ENCODE measurements around the gene GOLGA1.

The GOLGA1 gene

DNA sequence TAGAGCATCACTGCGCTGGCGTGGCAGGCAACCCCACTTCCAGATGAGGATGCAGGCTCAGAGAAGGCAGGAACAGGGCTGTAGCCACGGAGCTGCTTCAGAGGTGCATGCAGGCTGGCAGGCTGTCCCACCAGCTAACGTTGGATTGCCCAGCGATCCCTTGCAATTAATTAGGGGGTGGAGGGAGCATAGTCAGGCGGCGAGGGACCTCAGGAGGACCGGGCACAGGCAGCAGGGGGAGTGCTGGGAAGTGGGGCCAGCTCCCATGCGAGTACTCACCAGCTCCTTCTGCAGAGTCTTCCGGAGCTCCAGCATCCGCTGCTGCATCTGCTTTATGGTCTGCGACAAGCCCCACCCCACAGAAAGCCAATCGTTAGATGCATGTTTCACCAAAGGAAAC is 58.7 kb downstream of the GOLGA1 start:
- no peak for DNase-seq (ENCODE audit: low spot score)

DNA sequence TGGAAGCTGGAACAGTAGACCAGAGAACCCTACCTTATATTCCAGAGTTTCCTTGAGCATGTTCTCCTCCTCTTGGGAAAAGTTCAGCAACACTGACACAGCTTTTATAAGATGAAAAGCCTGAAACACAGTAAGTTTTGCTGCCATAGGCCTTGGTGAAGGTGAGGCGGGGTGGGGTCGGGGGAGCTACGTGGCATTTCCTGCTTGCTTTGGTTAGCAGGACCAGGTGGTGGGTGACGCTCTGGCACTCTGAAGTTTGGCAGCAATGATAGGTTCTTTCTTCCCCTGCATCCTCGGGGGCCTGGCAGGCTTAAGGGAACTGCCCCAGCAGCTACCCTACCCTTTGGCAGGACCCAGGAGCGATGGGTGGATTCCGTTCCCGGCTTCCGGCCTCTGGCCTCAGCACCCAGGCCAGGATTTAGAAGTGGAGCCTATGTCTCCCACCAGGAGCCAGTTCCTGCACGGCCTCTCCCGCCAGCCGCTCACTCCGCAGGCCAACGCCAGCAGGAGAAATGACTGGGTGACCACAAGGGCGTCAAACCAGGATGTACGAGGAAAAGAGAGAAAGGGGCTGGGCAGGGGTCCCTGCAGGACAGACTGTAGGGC is 59.6 kb downstream of the GOLGA1 start:
- DNase-seq (ENCODE audit: low spot score), result no peak

DNA sequence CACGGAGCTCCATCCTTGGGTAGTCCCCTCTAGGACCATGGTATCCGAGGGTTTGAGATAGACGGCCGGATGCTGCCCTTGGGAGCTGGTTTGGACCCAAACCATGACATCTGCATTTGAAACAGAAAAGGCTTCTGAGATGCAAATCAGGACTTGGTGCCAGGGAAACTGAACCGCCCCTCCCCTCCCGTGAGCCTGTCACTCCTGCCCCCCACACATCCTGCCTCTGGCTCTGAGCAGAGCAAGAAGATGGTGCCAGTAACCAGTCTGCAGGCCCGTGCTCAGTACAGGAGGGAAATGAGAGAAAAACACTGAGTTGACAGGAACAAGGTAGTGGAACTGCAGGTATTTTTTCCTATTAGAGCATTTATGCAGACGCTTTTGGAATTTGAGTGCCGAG is 60.4 kb downstream of the GOLGA1 start:
- no peak for DNase-seq (ENCODE audit: low spot score)

DNA sequence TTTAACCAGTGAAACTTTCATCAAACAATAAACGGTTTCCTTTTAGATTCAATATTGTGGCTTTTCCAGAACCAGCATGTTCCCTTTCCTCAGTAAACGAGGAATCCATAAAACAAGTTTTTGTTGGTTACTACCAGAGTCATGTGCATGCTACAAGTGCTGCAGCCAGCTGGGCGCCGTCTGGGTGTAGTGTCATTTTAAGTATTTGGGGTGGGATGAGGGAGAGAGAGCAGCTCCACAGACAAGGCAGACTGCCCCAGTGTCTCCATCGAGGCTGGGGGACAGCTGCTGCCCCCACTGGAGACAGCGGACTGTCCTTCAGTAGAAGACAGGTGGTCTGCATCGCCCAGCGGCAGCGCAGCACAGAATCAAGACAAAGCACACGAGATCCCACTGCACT is 61.7 kb downstream of the GOLGA1 start:
- no peak for DNase-seq (ENCODE audit: low spot score)

DNA sequence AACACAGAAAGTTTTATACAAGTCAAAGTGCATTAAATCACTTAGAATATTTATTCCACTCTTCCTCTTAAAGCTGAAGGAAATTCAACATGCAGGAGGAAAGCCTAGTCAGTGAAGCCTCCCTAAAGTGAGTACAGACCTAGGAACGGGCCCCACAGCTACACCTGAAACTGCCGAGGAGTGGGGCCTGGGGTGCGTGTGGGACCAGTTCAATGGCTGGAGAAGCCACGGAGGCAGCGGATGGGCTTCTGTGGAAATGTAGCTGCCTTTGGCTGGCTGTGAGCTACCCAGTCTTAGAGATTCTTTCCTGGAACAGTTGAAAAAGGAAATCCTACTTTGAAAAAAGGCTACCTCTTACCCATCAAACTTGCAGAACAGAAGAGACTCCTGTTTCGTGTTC is 62.4 kb downstream of the GOLGA1 start:
- DNase-seq (ENCODE audit: low spot score), result no peak

DNA sequence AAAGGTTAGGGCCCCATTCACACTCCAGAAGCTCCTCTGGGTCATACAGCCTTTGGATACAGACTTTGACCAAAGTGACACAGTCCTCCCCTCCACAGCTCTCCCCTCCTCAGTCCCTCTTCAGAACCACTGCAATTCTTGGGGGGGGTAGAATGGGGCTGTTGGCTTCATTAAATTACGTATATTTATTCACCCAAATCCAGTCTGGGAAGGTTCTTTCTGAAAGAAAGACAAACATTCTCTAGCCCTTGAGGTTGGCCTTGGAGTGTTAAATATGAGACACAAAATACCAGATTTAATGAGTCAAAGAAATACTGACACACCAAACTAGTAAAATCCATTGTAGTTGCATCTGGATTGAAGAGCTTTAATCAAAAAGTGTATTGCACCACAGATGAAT is 62.9 kb downstream of the GOLGA1 start:
- DNase-seq (ENCODE audit: low spot score), result no peak

DNA sequence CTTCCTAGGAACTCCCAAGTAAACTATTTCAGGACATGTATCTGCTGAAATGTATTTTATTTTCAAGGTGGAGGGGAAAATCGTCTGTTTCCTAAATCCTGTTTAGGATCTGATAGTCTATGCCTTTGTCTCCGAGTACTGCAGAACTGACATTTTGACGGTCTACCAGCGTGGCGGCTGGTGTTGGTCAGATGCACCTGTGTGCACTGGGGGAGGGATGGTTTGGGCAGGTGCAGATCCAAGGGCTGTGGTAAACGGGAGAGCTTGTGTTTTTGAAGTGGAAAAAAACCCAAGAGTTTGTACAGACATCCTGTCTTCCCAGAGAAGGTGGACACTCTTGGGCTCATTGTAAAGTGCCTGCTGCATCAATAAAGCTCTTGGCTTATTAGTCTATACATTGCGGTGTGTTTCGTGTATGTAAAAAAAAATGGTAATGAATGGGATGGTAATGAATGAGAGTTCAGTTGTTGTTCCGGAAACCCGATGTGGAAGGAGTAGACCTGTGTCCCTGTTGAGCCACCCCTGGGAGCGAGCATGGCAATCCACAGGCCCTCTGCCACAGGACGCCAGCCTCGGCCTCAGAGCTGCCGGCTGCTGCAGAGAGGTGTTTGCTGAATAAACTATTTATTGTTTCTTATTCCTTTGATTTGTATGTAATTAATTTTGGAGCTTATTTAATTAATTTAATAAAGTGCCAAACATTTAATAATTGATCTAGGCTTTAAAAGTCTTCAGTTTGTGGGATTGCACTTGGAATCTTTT is 63.7 kb downstream of the GOLGA1 start:
- DNase-seq (ENCODE audit: low spot score), result no peak

DNA sequence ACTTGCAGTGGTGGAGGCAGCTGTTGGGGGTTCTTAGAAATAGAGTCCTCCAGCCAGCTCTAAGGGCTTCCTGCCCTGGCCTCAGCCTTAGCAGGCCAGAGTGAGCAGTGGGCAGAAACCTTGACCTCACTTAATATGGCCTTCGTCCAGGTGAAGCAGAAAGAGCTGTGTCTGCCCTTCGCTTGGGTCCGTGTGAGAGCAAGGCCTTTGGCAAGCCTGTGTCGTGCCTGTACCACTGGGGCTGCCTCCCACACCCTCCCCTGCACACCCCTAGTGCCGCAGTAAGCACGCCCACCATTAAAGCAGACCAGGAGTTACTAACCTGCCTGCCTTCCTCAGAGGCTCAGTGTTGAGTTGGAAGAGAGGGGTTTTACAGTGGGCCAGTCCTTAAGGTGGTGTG is 65.4 kb downstream of the GOLGA1 start:
- DNase-seq (ENCODE audit: low spot score), result no peak

DNA sequence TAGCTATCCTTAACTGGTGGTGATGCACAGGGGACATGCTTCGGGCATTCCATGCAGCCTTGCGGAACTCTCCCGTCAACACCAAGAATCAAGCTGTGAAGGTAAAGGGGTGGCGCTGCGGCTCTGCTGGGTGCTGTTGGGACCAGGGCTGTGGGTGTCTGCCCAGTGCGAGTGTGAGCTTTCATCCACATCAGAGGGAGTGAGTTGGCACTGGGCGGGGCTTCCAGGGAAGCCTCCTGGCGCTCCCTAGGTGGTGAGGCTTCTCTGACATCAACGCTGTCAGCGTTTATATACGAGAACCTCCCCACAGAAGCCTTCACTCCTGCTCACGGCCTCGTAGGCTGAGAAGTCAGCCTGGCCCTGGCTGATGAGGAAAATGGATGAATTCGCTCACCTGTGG is 67.2 kb downstream of the GOLGA1 start:
- no peak for DNase-seq (ENCODE audit: low spot score)

DNA sequence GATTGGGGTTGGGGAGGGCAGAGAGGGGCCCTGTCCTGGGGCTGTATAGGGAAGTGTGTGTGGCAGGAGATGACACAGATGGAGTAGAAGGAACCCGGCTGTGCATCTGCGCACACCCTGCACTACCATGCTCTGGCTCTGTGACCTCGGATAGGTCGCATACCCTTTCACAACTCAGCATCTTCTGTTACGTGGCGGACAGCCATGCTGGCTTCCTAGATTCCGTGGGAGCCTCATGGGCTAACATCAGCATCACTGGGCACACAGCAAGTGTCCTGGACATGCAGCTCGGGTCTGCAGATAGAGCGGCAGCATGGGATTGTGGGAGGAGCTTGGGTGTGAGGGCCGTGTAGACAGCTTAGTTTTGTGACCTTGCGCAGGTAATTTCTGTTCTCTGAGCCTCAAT is 69.7 kb downstream of the GOLGA1 start:
- DNase-seq (ENCODE audit: low spot score), result no peak

DNA sequence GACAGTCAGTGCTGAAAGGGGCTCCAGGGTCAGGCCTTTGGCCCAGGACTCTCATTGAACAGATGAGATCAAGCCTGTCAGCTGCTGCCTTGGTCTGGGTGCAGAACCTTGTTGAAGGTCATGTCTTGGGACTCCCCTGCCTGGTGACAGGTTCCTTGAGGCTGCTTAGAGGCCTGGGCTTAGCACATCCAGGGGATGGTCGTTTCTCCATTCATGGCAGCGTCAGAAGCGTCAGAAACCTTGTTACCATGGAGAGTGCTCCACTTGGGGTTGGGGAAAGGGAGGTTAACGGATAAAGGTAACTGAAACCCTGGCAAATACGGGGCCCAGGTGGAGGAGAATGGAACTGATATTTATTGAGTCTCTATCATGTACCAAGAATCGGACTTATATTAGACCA is 70.2 kb downstream of the GOLGA1 start:
- DNase-seq (ENCODE audit: low spot score), result no peak

DNA sequence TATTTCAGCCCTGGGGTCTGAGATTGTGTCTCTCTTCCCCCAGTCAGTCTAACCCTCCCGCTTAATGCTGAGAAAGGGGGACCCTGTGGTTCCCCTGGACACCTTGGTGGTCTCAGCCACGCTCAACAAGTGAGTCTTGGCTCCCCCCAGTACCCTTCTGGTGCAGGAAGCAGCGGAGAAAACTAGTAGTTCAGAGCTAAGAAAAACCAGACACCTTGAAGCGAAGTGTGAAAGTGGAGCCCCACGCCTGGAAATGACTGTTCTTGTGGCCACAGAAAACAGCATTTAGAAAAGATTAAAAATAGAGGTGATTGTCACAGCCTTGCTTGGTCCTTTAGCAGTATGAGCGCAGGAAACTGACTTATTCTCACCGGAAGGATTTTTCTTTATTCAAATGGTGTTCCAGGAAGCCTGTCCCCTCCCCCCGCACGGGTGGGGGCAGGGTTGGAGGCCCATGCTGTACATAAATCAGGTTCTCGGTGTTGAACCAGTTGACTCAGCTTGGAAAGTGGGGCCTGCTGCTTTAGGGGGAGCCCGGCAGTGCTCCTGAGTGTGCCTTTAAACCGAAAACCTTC is 70.8 kb downstream of the GOLGA1 start:
- DNase-seq (ENCODE audit: low spot score), result peak; percentile 86

DNA sequence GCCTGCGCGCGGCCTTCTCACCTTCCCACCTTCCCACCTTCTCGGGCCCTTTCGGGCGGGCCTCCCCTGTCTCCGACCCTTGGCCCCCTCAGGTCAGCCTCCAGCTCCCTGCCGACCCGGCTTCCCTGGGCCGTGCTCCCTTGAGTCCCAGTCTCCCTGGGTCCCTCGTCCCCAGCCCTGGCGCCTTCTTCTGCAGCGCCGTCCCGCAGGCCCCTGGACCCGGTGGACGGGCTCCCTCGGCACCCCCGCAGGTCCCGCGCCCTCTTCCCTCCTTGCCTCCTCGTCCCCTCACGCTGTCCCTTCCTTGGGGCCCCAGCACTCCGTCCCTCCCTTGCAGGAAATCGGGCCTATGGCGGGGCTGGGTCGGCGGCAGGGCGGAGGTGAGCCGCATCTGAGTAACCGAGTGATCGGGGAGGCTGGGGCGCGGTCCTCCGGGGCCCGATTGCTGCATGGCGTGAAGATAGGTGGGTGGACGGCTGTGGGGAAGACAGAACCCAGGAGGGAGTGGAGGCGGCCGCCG is 71.4 kb downstream of the GOLGA1 start:
- no peak for DNase-seq (ENCODE audit: low spot score)

DNA sequence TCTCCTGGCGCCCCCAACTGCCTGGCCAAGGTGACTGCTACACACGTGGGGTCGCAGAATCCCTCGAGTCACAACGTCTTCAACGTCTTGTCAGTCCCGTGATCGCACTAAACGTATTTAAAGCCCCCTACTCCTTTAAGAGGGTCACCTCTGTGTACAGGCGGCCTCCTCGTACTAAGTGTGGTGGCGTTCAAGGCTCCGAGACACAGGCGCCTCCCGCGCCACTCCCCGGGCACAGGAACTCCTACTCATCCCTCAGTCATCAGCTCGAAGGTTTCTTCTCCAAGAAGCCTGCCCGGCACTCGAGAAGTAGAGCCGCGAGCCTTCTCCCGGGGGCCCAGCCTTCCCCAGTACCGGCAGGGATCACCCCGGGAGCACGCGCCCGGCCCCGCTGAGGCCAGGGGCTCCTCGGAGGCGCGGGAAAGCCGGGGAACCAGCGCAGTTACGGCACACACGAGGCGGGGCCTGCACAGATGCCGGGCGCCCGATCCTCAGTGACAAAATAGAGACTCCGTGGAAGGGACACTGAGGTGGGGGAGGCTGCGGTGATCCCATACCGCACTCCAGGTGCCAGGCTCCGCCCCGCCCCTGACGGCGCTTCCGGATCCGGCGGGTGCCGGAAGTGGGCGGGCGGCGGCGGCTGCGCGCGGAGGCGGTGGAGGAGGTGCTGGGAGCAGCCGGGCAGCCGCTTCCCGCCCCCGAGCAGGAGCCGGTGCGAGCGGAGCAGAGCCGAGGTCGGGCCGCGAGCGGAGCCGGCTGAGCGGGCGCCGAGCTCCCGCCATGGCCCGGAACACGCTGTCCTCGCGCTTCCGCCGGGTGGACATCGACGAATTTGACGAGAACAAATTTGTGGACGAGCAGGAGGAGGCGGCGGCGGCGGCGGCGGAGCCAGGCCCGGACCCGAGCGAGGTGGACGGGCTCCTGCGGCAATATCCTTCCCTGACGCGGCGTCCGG is 72.1 kb downstream of the GOLGA1 start:
- peak; percentile 87 for DNase-seq (ENCODE audit: low spot score)

DNA sequence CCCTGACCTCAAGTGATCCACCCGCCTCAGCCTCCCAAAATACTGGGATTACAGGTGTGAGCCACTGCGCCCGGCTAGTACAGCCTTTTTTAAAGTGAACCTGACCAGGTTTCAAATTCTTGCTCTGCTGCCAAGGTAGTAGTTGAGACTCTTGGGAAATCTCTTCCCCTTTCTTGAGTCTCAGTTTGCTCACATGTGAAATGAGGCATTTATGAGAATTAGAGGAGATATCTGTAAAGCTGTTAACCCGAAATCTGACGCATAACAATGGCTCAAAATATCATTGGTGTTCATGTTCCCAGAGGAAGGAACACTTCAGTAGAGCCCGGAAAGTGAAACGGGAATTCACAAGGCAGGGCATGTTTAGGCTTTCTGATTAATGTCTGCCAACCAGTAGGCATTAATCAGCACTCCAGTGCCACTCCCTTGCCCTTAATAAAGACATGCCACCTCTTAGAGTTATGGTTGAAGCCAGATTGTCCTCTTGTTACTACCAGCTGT is 77.5 kb downstream of the GOLGA1 start:
- DNase-seq (ENCODE audit: low spot score), result no peak

DNA sequence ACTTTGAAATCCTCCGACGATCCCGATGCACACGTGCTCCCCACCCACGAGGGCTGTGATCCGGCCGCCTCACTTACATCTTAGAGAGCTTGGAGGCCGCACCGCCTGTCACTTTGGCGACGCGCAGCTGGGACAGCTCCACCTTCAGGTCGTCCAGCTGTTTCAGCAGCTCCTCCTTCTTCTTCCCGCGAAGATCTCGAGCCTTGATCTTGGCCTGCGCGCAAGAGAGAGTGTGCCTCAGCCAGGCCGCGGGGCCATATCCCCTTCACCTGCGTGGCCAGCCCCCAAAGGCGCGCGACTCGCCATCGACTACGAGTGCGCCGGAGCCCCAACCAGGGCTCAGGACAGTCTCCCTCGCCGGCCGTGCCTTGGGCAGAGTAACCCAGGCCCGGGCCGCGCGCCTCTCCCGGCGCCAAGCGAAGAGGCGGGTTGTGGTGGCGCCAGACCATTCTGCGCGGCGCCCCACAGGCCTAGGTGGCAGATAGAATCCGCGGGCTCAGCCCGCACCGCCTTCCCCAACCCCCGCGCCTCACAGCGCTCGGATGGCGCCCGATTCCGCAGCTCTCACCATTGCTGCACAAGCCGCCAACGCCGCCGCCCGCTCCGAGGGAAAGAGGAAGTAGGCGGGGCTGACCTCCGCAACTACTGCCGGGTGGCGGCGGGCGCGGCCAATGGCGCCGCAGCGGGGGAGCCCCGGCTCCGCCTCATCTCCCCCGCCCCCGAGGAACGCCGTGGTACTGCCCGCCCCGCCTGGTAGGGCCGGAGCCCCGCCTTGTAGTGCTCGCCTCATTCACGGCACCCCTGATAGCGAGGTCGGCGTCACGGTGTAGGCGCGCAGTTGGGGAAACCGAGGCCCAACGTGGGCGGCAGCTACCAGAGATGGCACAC is 79.3 kb downstream of the GOLGA1 start, which contains the start of the genes ARPC5L and RPL35:
Gene ARPC5L, plus strand, starts transcription at position 789 of the 888 bp plus-strand sequence. CDS start 7,161 bp downstream, outside the sequence.
Gene RPL35, minus strand, starts transcription at position 616 of the 888 bp plus-strand sequence. Its CDS starts 45 bp downstream, at position 571.
- peak; percentile 87 for DNase-seq (ENCODE audit: low spot score)

DNA sequence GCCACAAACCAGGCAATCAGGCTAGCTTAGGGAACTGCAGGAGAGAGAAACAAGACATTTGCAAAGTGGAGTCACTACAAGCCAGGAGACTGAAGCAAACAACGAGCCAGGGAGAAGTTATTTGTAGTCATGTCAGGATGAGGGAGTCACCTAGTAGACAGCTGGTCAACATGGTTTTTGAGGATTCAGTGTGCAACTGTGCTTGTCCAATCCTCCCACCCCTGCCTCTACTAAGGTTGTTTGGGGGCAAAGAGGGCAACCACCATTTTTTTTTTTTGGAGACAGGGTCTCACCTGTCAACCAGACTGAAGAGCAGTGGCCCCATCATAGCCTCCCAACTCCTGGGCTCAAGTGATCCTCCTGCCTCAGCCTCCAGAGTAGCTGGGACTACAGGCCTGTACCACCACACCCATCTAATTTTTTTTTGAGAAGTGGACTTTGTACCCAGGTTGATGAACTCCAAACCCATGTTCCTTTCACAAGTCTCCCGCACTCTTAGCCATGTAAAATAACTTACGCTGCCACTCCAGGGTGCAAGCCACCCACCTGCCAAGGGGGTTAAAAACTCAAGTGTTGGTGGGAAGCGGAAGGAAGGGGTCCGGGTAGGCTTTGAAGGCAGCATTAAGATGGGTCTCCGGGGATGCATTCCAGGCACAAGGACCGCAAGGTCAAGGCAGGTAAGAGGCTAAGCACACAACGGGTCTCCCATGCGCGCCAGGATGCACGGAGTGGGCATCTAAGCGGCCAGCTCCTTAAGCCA is 80.1 kb downstream of the GOLGA1 start:
- no peak for DNase-seq (ENCODE audit: low spot score)

DNA sequence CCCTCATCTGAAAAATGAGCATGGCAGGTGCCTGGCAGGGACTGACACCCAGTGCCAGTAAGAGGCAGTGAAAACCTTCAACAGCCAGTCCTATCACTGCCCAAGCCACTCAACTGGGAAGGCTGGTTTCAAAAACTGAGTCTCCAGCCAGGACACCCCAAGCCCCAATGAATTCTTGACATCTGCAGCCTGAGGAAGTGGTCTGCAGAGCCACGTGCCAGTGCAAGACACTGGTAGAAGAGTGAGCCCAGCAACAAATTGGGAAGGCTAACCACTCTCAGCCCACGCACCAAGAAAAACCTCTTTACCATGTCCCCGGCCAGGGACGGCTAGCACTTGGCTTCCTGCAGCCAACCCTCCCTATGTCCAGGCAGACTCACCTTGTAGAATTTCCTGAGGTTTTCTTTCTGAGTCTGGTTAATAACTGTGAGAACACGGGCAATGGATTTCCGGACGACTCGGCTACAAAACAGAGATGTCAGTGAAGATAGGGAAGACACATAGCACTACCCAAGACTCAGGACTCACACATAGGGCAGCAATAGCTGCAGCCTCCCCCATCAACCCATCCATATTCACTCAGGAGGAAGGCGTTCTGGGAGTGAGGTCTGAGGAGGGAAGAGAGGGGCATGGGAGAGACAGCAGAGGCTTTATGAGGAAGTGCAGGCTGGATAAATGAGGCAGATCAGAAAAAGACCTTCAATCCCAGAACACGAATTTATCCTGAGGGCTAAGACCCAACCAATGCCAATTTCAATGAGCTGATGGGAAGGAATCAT is 80.9 kb downstream of the GOLGA1 start:
- DNase-seq (ENCODE audit: low spot score), result no peak

All from kidney capillary endothelial cell (primary cell).